Testis (tissue), 3 donors: ENCODE results near the gene FBXL3. TPM values are rescaled to one million over a fixed set of nuclear protein-coding genes. Genes with fewer than 3 reads are reported as not detected.

Experiments used
- DNase-seq: peaks from one replicate; pipeline ENCODE4 v3.0.0-alpha.2; 2019
- H3K27ac ChIP-seq, 2 donors: fragments of 200-600 bp; sonication (generic); one replicate each; pipeline ENCODE4 v1.5.1; 2019
- H3K27me3 ChIP-seq: fragments of 200-600 bp; sonication (generic); one replicate; pipeline ENCODE4 v1.5.1; 2019
- H3K36me3 ChIP-seq: fragments of 200-600 bp; sonication (generic); one replicate; pipeline ENCODE4 v1.5.1; 2017; ENCODE audit warnings: low read depth; ENCODE audit errors: missing control alignments
- H3K4me1 ChIP-seq: fragments of 200-600 bp; sonication (generic); one replicate; pipeline ENCODE4 v1.5.1; 2019
- H3K4me3 ChIP-seq, 2 donors: fragments of 200-600 bp; sonication (generic); one replicate each; pipeline ENCODE4 v1.5.1; 2017 to 2019
- H3K9me3 ChIP-seq: fragments of 200-600 bp; sonication (generic); one replicate; pipeline ENCODE4 v1.5.1; 2017
- CTCF ChIP-seq, 3 experiments: fragments of 450-650 bp in 2 of 3; fragments of 200-600 bp in 1 of 3; sonication (generic) in 1 of 3; IDR thresholded peaks; one replicate each; pipeline ENCODE4 v1.5.1; 2016 to 2019; ENCODE audit warnings: antibody characterized with exemption in 3 of 3, mild to moderate bottlenecking in 2 of 3, moderate library complexity in 1 of 3
- POLR2A ChIP-seq: fragments of 450-650 bp; IDR thresholded peaks from one replicate; pipeline ENCODE4 v1.6.1; 2017; ENCODE audit warnings: antibody characterized with exemption, mild to moderate bottlenecking, moderate library complexity
- WGBS, 2 donors: methylation state at CpG; one replicate each; pipeline ENCODE4 v1.1.5; 2018; 5-methylcytosine and 5-hydroxymethylcytosine counted together
- intact Hi-C: fragments of 100-400 bp; cut with DNase I; formaldehyde crosslinking; loops from one replicate; pipeline ENCODE4 v1.15.1; 2023; ENCODE audit warnings: low total_unique reads
- polyA plus RNA-seq: library from polyadenylated mRNA; stranded (reverse); fragments of 350-450 nt; fragmentation: Illumina TruSeq; extraction: RNeasy Lipid Tissue Mini Kit (QIAGEN cat#74804); gene quantifications from one replicate; pipeline ENCODE4 v1.2.3, GENCODE V29; 2014; ENCODE audit warnings: low read depth, low replicate concordance; ENCODE audit not compliant: insufficient read depth
- total RNA-seq, 2 donors: library from RNA; depleted of rRNA; stranded (reverse); fragments of >200 nt; gene quantifications; one replicate each; pipeline ENCODE4 v1.2.3, GENCODE V29; 2016

FBXL3 gene
- total and polyA plus RNA-seq, 3 donors from 2014 or later = 51.0 to 111 (median 84.0) TPM

- no peak for TF ChIP-seq CTCF (IDR thresholded peaks at IDR 0.05)
- no peak for TF ChIP-seq POLR2A
- 45 to 57% methylated on average over 19 of the region's 19 CpGs for WGBS, 2 donors
- DNase-seq = peak; percentile 64
- no peaks in the 10 kb centered on the region for H3K9me3 ChIP-seq
- H3K36me3 ChIP-seq = no peaks in the 10 kb centered on the region
- intact Hi-C loops = no loop called here
- H3K4me1 ChIP-seq = no peaks in the 10 kb centered on the region
- H3K27me3 ChIP-seq = no peaks in the 10 kb centered on the region
- H3K27ac ChIP-seq = no peak overlapping the region
- H3K4me3 ChIP-seq = no peak overlapping the region
These were observed 54.8 kb downstream of the FBXL3 start for GRCh38 chr13:76971851-76972829.

GRCh38 chr13:76971215-76971614 lies 55.7 kb downstream of the FBXL3 start:
- intact Hi-C loops = no loop called here
- 85 to 89% methylated on average over 3 of the region's 3 CpGs for WGBS, 2 donors

GRCh38 chr13:76969488-76970365 lies 57.2 kb downstream of the FBXL3 start:
- intact Hi-C loops = no loop called here
- no peaks in the 10 kb centered on the region for H3K27me3 ChIP-seq
- H3K9me3 ChIP-seq = no peaks in the 10 kb centered on the region
- no peak overlapping the region for H3K4me3 ChIP-seq
- DNase-seq = no peak
- H3K27ac ChIP-seq = no peak overlapping the region
- H3K4me1 ChIP-seq = peaks cover 20% of the 10 kb centered on the region
- TF ChIP-seq POLR2A (no peak), CTCF (IDR thresholded peaks at IDR 0.05) (no peak)
- H3K36me3 ChIP-seq = no peaks in the 10 kb centered on the region
- WGBS, 2 donors = 88 to 92% methylated on average over 5 of the region's 5 CpGs

More at GRCh38 chr13:76971215-76971614, 55.7 kb downstream of the FBXL3 start:
- Histone ChIP-seq H3K27ac (no peak overlapping the region), H3K4me1 (peaks cover 8% of the 10 kb centered on the region), H3K27me3 (no peaks in the 10 kb centered on the region), H3K4me3 (no peak overlapping the region), H3K9me3 (no peaks in the 10 kb centered on the region), H3K36me3 (no peaks in the 10 kb centered on the region)
- TF ChIP-seq POLR2A (no peak), CTCF (IDR thresholded peaks at IDR 0.05) (no peak)
- DNase-seq = no peak

GRCh38 chr13:76968041-76968440 lies 58.9 kb downstream of the FBXL3 start:
- WGBS, 2 donors = 88 to 89% methylated on average over 6 of the region's 6 CpGs
- H3K9me3 ChIP-seq = no peaks in the 10 kb centered on the region
- no peak for DNase-seq
- H3K36me3 ChIP-seq = no peaks in the 10 kb centered on the region
- H3K27me3 ChIP-seq = no peaks in the 10 kb centered on the region
- no peak overlapping the region for H3K27ac ChIP-seq
- H3K4me1 ChIP-seq = peaks cover 20% of the 10 kb centered on the region
- intact Hi-C loops = no loop called here
- no peak for TF ChIP-seq POLR2A
- no peak for TF ChIP-seq CTCF (IDR thresholded peaks at IDR 0.05)
- H3K4me3 ChIP-seq = no peak overlapping the region
